ENCODE results near the gene THADA. TPM values are rescaled to one million over a fixed set of nuclear protein-coding genes. Genes with fewer than 3 reads are reported as not detected.

The THADA gene
- total RNA-seq, 1 donor from 2014 or later = 41.2 TPM

- DNase-seq = no peak
Measured at GRCh38 chr2:43414586-43415135, 181.2 kb downstream of the THADA start.

GRCh38 chr2:43414033-43414432, 181.8 kb downstream of the THADA start:
- peaks cover 7% of the 10 kb centered on the region for H3K4me1 ChIP-seq
- no peaks in the 10 kb centered on the region for H3K36me3 ChIP-seq
- no peak for DNase-seq
- no peaks in the 10 kb centered on the region for H3K9me3 ChIP-seq
- H3K4me3 ChIP-seq = no peak overlapping the region
- H3K27ac ChIP-seq = no peak overlapping the region
- TF ChIP-seq, protein P1, sequence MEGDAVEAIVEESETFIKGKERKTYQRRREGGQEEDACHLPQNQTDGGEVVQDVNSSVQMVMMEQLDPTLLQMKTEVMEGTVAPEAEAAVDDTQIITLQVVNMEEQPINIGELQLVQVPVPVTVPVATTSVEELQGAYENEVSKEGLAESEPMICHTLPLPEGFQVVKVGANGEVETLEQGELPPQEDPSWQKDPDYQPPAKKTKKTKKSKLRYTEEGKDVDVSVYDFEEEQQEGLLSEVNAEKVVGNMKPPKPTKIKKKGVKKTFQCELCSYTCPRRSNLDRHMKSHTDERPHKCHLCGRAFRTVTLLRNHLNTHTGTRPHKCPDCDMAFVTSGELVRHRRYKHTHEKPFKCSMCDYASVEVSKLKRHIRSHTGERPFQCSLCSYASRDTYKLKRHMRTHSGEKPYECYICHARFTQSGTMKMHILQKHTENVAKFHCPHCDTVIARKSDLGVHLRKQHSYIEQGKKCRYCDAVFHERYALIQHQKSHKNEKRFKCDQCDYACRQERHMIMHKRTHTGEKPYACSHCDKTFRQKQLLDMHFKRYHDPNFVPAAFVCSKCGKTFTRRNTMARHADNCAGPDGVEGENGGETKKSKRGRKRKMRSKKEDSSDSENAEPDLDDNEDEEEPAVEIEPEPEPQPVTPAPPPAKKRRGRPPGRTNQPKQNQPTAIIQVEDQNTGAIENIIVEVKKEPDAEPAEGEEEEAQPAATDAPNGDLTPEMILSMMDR (IDR thresholded peaks at IDR 0.05) = no peak
- intact Hi-C loops (cut with DNase I) = no loop called here
- H3K27me3 ChIP-seq (ENCODE audit: low read depth) = no peaks in the 10 kb centered on the region
- no peak for ATAC-seq

More at GRCh38 chr2:43414586-43415135, 181.2 kb downstream of the THADA start:
- Histone ChIP-seq H3K9me3 (no peaks in the 10 kb centered on the region), H3K4me3 (no peak overlapping the region), H3K36me3 (no peaks in the 10 kb centered on the region), H3K27ac (no peak overlapping the region), H3K4me1 (peaks cover 7% of the 10 kb centered on the region), H3K27me3 (ENCODE audit: low read depth) (no peaks in the 10 kb centered on the region)
- intact Hi-C loops (cut with DNase I) = no loop called here
- TF ChIP-seq, protein P1 (IDR thresholded peaks at IDR 0.05) = no peak
- no peak for ATAC-seq

DNA sequence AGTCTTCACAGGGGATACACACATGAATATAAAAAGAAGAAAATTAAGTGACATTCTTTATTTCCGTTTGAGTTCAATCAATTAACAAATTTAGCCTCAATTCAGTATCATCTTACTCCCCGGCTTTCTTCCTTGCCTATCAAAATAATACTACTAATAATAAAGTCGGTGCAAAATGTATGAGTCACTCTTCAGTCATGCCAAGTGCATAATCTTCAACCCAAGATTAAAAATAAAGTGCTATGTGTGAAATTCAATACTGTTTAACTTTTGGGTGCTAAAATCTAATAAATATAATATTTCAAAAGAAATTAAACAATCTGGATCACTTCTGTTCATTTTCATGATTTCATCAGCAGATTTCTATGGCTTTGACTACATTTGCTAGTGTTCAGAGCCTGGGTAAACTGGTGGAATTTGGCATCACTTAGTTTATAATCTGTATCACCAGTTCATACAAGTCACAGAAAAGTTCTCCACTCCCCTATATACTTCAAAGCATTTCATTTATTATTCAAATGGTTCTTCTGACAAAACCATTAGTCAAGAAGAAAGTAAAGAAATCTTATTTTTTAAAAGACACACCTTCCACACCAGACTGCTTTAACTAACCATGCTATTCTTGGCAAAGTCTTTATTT, 183.6 kb downstream of the THADA start:
- no peaks in the 10 kb centered on the region for H3K36me3 ChIP-seq
- DNase-seq (no peak), ATAC-seq (peak in 1 of 2 donors; percentile 59)
- no peak overlapping the region for H3K4me3 ChIP-seq
- no peaks in the 10 kb centered on the region for H3K9me3 ChIP-seq
- H3K4me1 ChIP-seq = peaks cover 6% of the 10 kb centered on the region
- no peaks in the 10 kb centered on the region for H3K27me3 ChIP-seq (ENCODE audit: low read depth)
- intact Hi-C loops (cut with DNase I) = no loop called here
- H3K27ac ChIP-seq = no peak overlapping the region
- TF ChIP-seq, protein P1 (IDR thresholded peaks at IDR 0.05) = no peak

DNA sequence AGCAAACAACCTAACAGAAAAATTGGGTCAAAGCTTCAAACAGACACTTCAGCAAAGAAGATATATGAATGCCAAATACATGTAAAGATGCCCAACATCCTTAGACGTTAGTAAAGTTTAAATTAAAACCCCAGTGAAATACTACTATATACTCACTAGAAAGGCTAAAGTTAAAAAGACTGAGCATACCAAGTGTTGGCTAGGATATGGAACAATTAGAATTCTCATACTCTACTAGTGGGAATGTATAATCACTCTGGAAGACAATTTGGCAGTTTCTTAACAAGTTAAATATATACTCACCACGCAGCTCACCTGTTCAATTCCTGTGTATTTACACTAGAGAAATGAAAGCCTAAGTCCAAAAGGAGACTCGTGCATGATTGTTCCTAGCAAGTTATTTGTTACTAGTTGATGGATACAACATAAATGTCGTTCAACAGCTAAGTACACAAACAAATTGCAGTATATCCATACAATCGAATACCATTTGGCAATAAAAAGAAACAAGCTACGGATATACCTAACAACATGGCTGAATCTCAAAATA, 185.7 kb downstream of the THADA start:
- intact Hi-C loops (cut with DNase I) = no loop called here
- H3K4me3 ChIP-seq = no peak overlapping the region
- H3K27me3 ChIP-seq (ENCODE audit: low read depth) = no peaks in the 10 kb centered on the region

DNA sequence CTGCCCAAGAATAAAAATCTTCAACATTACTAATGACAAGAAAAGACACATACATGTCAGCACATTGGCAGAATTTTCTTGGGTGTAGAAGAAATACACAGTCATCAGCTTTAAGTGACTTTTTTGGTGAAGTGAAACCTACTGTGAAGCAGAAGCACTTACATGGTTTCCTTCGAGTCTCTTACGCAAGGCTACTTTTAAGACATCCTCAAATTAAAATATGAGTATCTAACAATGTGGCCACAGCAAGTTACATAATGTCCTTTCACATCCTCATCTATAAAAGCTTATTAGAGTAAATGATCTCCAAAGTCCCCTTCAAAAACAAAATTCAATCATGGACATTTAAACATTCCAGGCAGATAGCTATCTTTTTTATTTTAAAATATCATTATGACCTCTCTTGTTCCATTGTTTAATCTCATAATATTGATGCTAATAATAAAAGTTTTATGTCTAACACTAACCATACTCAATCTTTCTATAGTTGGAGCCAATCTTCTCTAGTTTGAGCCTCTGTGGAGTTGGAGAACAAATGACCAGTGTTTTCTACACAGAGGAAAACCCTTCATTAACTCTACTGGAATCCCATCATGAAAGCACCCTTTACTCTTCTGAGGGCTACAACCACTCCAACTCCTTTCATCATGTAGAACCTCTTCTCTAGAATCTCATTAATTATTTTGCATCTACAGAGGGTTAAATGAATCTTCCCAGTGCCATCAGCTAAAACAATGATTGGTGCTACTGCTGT, 187.3 kb downstream of the THADA start:
- Histone ChIP-seq H3K27me3 (ENCODE audit: low read depth) (no peaks in the 10 kb centered on the region), H3K9me3 (no peaks in the 10 kb centered on the region), H3K4me1 (peaks cover 5% of the 10 kb centered on the region), H3K36me3 (no peaks in the 10 kb centered on the region), H3K27ac (no peak overlapping the region), H3K4me3 (no peak overlapping the region)
- ATAC-seq (peak; percentile 80 to 87), DNase-seq (no peak)
- intact Hi-C loops (cut with DNase I) = no loop called here
- TF ChIP-seq, protein P1 (IDR thresholded peaks at IDR 0.05) = no peak

More for the DNA sequence above, 185.7 kb downstream of the THADA start:
- no peak for ATAC-seq
- TF ChIP-seq, protein P1 (IDR thresholded peaks at IDR 0.05) = no peak
- Histone ChIP-seq H3K27ac (no peak overlapping the region), H3K9me3 (no peaks in the 10 kb centered on the region), H3K36me3 (no peaks in the 10 kb centered on the region), H3K4me1 (peaks cover 5% of the 10 kb centered on the region)
- DNase-seq = no peak
